Astrocyte (in vitro differentiated cells and primary cell): ENCODE measurements around the gene EYS. TPM values are rescaled to one million over a fixed set of nuclear protein-coding genes. Genes with fewer than 3 reads are reported as not detected.

Experiments
- DNase-seq: peaks from one replicate; pipeline ENCODE4 v3.0.0-alpha.2; 2010; ENCODE audit warnings: low read depth
- FAIRE-seq: peaks from 2 replicates; lab custom pipeline; 2011; peaks lifted over from hg19 to GRCh38; lab: Jason Lieb, UNC
- H2AFZ ChIP-seq: 2 replicates; pipeline ENCODE4 v1.6.0; 2012; ENCODE audit warnings: low read depth, low read length, inconsistent platforms
- H3K27ac ChIP-seq: 2 replicates; pipeline ENCODE4 v1.5.1; 2011; ENCODE audit warnings: low read depth, low read length, inconsistent platforms
- H3K27me3 ChIP-seq: 2 replicates; pipeline ENCODE4 v1.6.0; 2011; ENCODE audit warnings: low read length, inconsistent platforms; ENCODE audit not compliant: insufficient read depth
- H3K36me3 ChIP-seq: 2 replicates; pipeline ENCODE4 v1.5.1; 2011; ENCODE audit warnings: low read length, inconsistent platforms; ENCODE audit not compliant: insufficient read depth
- H3K4me1 ChIP-seq: 2 replicates; pipeline ENCODE4 v1.5.1; 2011; ENCODE audit warnings: low read length, inconsistent platforms; ENCODE audit not compliant: insufficient read depth
- H3K4me2 ChIP-seq: 2 replicates; pipeline ENCODE4 v1.6.0; 2012; ENCODE audit warnings: low read length, inconsistent platforms
- H3K4me3 ChIP-seq: 2 replicates; pipeline ENCODE4 v1.5.1; 2011; ENCODE audit warnings: low read depth, mild to moderate bottlenecking, low read length, inconsistent platforms; ENCODE audit not compliant: insufficient read depth
- H3K79me2 ChIP-seq: 2 replicates; pipeline ENCODE4 v1.6.0; 2012; ENCODE audit warnings: mild to moderate bottlenecking, low read length, inconsistent platforms; ENCODE audit not compliant: insufficient read depth
- H3K9ac ChIP-seq: 2 replicates; pipeline ENCODE4 v1.6.0; 2012; ENCODE audit warnings: mild to moderate bottlenecking, low read length, inconsistent platforms
- H3K9me3 ChIP-seq: 2 replicates; pipeline ENCODE4 v1.5.1; 2012; ENCODE audit warnings: low read depth, mild to moderate bottlenecking, low read length, inconsistent platforms; ENCODE audit not compliant: insufficient read depth
- H4K20me1 ChIP-seq: 2 replicates; pipeline ENCODE4 v1.6.0; 2012; ENCODE audit warnings: low read length, inconsistent platforms; ENCODE audit not compliant: insufficient read depth
- H3K27ac Mint-ChIP-seq: one replicate; pipeline ENCODE4 v1.8.0; 2021; ENCODE audit warnings: mild to moderate bottlenecking, mixed read lengths; ENCODE audit not compliant: unreplicated experiment
- H3K27me3 Mint-ChIP-seq: one replicate; pipeline ENCODE4 v1.8.0; 2021; ENCODE audit warnings: low read depth, mixed read lengths; ENCODE audit not compliant: unreplicated experiment
- H3K36me3 Mint-ChIP-seq: one replicate; pipeline ENCODE4 v1.8.0; 2021; ENCODE audit warnings: low read depth, mixed read lengths; ENCODE audit not compliant: unreplicated experiment
- H3K4me1 Mint-ChIP-seq: one replicate; pipeline ENCODE4 v1.8.0; 2021; ENCODE audit warnings: low read depth, mixed read lengths; ENCODE audit not compliant: unreplicated experiment
- H3K4me3 Mint-ChIP-seq: one replicate; pipeline ENCODE4 v1.8.0; 2021; ENCODE audit warnings: mild to moderate bottlenecking, moderate library complexity, mixed read lengths; ENCODE audit not compliant: unreplicated experiment
- H3K9me3 Mint-ChIP-seq: one replicate; pipeline ENCODE4 v1.8.0; 2021; ENCODE audit warnings: mild to moderate bottlenecking, mixed read lengths; ENCODE audit not compliant: unreplicated experiment
- CTCF ChIP-seq: IDR thresholded peaks from 2 replicates; pipeline ENCODE4 v1.5.1; 2011; ENCODE audit warnings: low read depth, mild to moderate bottlenecking, inconsistent platforms, low read length, moderate library complexity; ENCODE audit not compliant: insufficient read depth
- EZH2 ChIP-seq: IDR thresholded peaks from 2 replicates; pipeline ENCODE4 v1.6.1; 2012; ENCODE audit warnings: mild to moderate bottlenecking, low read length, inconsistent platforms; ENCODE audit not compliant: insufficient read depth
- total RNA-seq: library from RNA; stranded (reverse); gene quantifications from 2 replicates; pipeline ENCODE4 v1.2.1, GENCODE V29; 2021

The EYS gene
- total RNA-seq, 1 donor from 2014 or later = 0.16 TPM

GRCh38 chr6:63734923-63735322 is 1972.1 kb downstream of the EYS start:
- H3K27me3 Mint-ChIP-seq = no peaks in the 10 kb centered on the region
- H3K27ac Mint-ChIP-seq = no peak overlapping the region
- H3K36me3 ChIP-seq = no peaks in the 10 kb centered on the region
- peaks cover 9% of the 10 kb centered on the region for H3K4me1 ChIP-seq
- H3K4me2 ChIP-seq = no peak overlapping the region
- H3K9me3 ChIP-seq = no peaks in the 10 kb centered on the region
- no peak overlapping the region for H3K4me3 Mint-ChIP-seq
- no peak overlapping the region for H3K9ac ChIP-seq
- peaks cover 2% of the 10 kb centered on the region for H3K9me3 Mint-ChIP-seq
- FAIRE-seq (no peak), DNase-seq (no peak)
- no peaks in the 10 kb centered on the region for H3K79me2 ChIP-seq
- H2AFZ ChIP-seq = no peak overlapping the region
- TF ChIP-seq CTCF = no peak
- TF ChIP-seq EZH2 = no peak
- no peaks in the 10 kb centered on the region for H3K36me3 Mint-ChIP-seq
- H3K27me3 ChIP-seq = no peaks in the 10 kb centered on the region
- H3K4me3 ChIP-seq = no peak overlapping the region
- H4K20me1 ChIP-seq = no peaks in the 10 kb centered on the region
- H3K4me1 Mint-ChIP-seq = no peaks in the 10 kb centered on the region
- no peak overlapping the region for H3K27ac ChIP-seq

- Mint-ChIP-seq H3K4me3 (no peak overlapping the region), H3K36me3 (no peaks in the 10 kb centered on the region), H3K27me3 (no peaks in the 10 kb centered on the region), H3K27ac (no peak overlapping the region), H3K9me3 (no peaks in the 10 kb centered on the region), H3K4me1 (no peaks in the 10 kb centered on the region)
- no peak overlapping the region for H2AFZ ChIP-seq
- H3K36me3 ChIP-seq = no peaks in the 10 kb centered on the region
- no peaks in the 10 kb centered on the region for H3K79me2 ChIP-seq
- peak; percentile 45 for DNase-seq
- peak overlapping the region; percentile 60 for H3K4me2 ChIP-seq
- no peaks in the 10 kb centered on the region for H3K9me3 ChIP-seq
- H3K27me3 ChIP-seq = no peaks in the 10 kb centered on the region
- H4K20me1 ChIP-seq = no peaks in the 10 kb centered on the region
- FAIRE-seq = no peak
- no peak for TF ChIP-seq CTCF
- TF ChIP-seq EZH2 = no peak
- no peak overlapping the region for H3K27ac ChIP-seq
- H3K4me3 ChIP-seq = no peak overlapping the region
- no peak overlapping the region for H3K9ac ChIP-seq
- H3K4me1 ChIP-seq = peaks cover 9% of the 10 kb centered on the region
Observed at GRCh38 chr6:63732336-63732735, 1974.7 kb downstream of the EYS start.

- no peaks in the 10 kb centered on the region for H3K79me2 ChIP-seq
- peak overlapping the region; percentile 9 for H3K27ac ChIP-seq
- no peak overlapping the region for H3K27ac Mint-ChIP-seq
- no peaks in the 10 kb centered on the region for H3K36me3 Mint-ChIP-seq
- H3K9me3 ChIP-seq = no peaks in the 10 kb centered on the region
- H3K4me3 ChIP-seq = no peak overlapping the region
- no peak overlapping the region for H2AFZ ChIP-seq
- no peak overlapping the region for H3K4me3 Mint-ChIP-seq
- peaks cover 9% of the 10 kb centered on the region for H3K4me1 ChIP-seq
- H3K9ac ChIP-seq = no peak overlapping the region
- no peaks in the 10 kb centered on the region for H3K4me1 Mint-ChIP-seq
- H3K27me3 Mint-ChIP-seq = no peaks in the 10 kb centered on the region
- no peaks in the 10 kb centered on the region for H3K27me3 ChIP-seq
- no peaks in the 10 kb centered on the region for H3K9me3 Mint-ChIP-seq
- no peaks in the 10 kb centered on the region for H4K20me1 ChIP-seq
- FAIRE-seq = no peak
- H3K4me2 ChIP-seq = peak overlapping the region; percentile 60
- no peak for DNase-seq
- H3K36me3 ChIP-seq = no peaks in the 10 kb centered on the region
- no peak for TF ChIP-seq CTCF
- TF ChIP-seq EZH2 = no peak
Observed at GRCh38 chr6:63731930-63732329, 1975.1 kb downstream of the EYS start.
